ENCODE results near the gene SGCD.

GRCh38 chr5:156351423-156351822, 24.5 kb downstream of the SGCD start:
- TF ChIP-seq CTCF (IDR thresholded peaks at IDR 0.05) (no peak), POLR2A (IDR thresholded peaks at IDR 0.05) (no peak)
